MCF 10A (cell line): Measurements from ENCODE around the gene GPC6. TPM values are rescaled to one million over a fixed set of nuclear protein-coding genes. Genes with fewer than 3 reads are reported as not detected.

Source experiments
- BruUV-seq: library from RNA; stranded (reverse); fragments of 400-500 nt; replicated peaks from 2 replicates; lab custom pipeline; 2021; lab: Mats Ljungman, UMichigan
- CTCF ChIA-PET: fragments of 300-600 bp; sonication (Branson Sonifier 250); formaldehyde crosslinking; extraction: SDS; loops from one replicate; lab custom pipeline; 2021; ENCODE audit warnings: antibody characterized with exemption, inconsistent platforms; lab: Yijun Ruan, JAX
- POLR2A ChIA-PET: fragments of 300-600, 350-650 bp; sonication (Branson Sonifier 250); formaldehyde crosslinking; extraction: SDS; loops from one replicate; lab custom pipeline; 2020; ENCODE audit warnings: antibody characterized with exemption, inconsistent platforms; lab: Yijun Ruan, JAX
- DNase-seq: peaks from one replicate; pipeline ENCODE4 v3.0.0-alpha.2; 2018; ENCODE audit not compliant: unreplicated experiment
- H3K27ac Mint-ChIP-seq: one replicate; pipeline ENCODE4 v1.8.0; 2022; ENCODE audit warnings: mild to moderate bottlenecking, low read depth, mixed read lengths; ENCODE audit not compliant: unreplicated experiment
- H3K27me3 Mint-ChIP-seq: one replicate; pipeline ENCODE4 v1.8.0; 2022; ENCODE audit warnings: mixed read lengths; ENCODE audit not compliant: insufficient read depth, unreplicated experiment
- H3K36me3 Mint-ChIP-seq: one replicate; pipeline ENCODE4 v1.8.0; 2022; ENCODE audit warnings: mild to moderate bottlenecking, moderate library complexity, mixed read lengths; ENCODE audit not compliant: insufficient read depth, unreplicated experiment
- H3K4me1 Mint-ChIP-seq: one replicate; pipeline ENCODE4 v1.8.0; 2022; ENCODE audit warnings: mixed read lengths; ENCODE audit not compliant: insufficient read depth, unreplicated experiment
- H3K4me3 Mint-ChIP-seq: one replicate; pipeline ENCODE4 v1.8.0; 2022; ENCODE audit warnings: mild to moderate bottlenecking, moderate library complexity, mixed read lengths; ENCODE audit not compliant: unreplicated experiment
- H3K9me3 Mint-ChIP-seq: one replicate; pipeline ENCODE4 v1.8.0; 2022; ENCODE audit warnings: mixed read lengths; ENCODE audit not compliant: unreplicated experiment
- intact Hi-C: fragments of 100-400 bp; cut with micrococcal nuclease; formaldehyde crosslinking; loops from 2 replicates; pipeline ENCODE4 v1.14.1; 2022
- total RNA-seq: library from RNA; stranded (reverse); gene quantifications from 2 replicates; pipeline ENCODE4 v1.2.3, GENCODE V29; 2022
- TF ChIP-seq, protein P1 (sequence below): fragments of 200-600 bp; IDR thresholded peaks from one replicate; pipeline ENCODE4 v1.8.0; 2022; ENCODE audit warnings: antibody characterized with exemption, mild to moderate bottlenecking; ENCODE audit not compliant: unreplicated experiment

GPC6 gene
- total RNA-seq, 1 experiment from 2014 or later: 8.4 TPM

DNA sequence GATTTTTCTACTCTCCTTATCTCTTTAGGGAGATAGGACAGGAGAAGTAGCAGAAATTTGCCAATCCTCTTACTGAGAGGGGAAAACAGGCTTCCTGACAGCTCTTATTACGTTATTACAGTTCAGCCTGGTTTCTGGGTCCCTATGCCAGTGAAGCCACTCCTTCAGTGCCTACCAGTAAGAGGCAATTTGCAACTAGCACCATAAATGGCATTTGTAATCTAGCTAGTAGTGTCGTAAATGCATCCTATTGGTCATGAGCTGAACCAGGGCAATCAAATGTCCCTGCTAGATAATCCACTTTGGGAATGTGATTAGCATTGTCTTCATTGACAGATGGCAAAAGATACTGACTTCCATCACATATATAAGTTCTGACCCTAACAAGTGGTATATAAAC, 824.1 kb downstream of the GPC6 start:
- Mint-ChIP-seq H3K27ac (no peak overlapping the region), H3K4me3 (no peak overlapping the region), H3K36me3 (no peaks in the 10 kb centered on the region), H3K9me3 (no peaks in the 10 kb centered on the region), H3K4me1 (peaks cover 5% of the 10 kb centered on the region), H3K27me3 (no peaks in the 10 kb centered on the region)
- intact Hi-C loops: no loop called here
- ChIA-PET CTCF (no interaction called here), POLR2A (no interaction called here)
- TF ChIP-seq, protein P1, sequence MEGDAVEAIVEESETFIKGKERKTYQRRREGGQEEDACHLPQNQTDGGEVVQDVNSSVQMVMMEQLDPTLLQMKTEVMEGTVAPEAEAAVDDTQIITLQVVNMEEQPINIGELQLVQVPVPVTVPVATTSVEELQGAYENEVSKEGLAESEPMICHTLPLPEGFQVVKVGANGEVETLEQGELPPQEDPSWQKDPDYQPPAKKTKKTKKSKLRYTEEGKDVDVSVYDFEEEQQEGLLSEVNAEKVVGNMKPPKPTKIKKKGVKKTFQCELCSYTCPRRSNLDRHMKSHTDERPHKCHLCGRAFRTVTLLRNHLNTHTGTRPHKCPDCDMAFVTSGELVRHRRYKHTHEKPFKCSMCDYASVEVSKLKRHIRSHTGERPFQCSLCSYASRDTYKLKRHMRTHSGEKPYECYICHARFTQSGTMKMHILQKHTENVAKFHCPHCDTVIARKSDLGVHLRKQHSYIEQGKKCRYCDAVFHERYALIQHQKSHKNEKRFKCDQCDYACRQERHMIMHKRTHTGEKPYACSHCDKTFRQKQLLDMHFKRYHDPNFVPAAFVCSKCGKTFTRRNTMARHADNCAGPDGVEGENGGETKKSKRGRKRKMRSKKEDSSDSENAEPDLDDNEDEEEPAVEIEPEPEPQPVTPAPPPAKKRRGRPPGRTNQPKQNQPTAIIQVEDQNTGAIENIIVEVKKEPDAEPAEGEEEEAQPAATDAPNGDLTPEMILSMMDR: no peak
- no peak for DNase-seq
- BruUV-seq: no TSS peak

DNA sequence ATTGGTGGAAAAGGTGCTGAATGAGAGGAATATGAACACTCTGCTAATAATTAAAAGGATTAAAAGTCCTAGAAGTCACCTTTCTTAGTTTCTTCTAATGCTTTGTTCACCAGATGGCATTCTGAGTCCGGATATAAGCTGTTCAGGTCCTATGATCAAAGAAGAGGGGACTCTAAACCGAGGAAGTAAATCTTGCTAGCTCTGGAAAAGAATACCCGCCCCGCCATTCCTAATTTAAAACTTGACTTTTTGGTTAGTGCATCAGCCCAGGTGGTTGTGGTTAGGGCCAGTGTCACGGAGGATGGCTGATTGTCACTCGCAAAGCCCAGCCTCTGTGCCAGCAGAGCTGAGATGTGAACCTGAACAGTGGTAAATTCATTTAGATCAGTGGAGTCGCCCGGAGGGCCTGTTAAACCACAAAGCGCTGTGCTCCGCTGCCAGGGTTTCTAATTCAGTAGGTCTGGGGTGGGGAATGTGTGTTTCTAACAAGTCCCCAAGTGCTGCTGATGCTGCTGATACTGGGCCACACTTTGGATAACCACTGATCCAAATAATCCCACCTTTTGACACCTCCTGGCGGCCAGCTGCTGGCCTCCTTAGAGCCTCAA, 827.5 kb downstream of the GPC6 start:
- no TSS peak for BruUV-seq
- CTCF ChIA-PET: interaction anchor here (0.6 kb wide), 1 partner anchor 355 kb away, joined by 3 read pairs; no protein-coding TSS in a partner anchor
- POLR2A ChIA-PET: no interaction called here
- TF ChIP-seq, protein P1: no peak
- DNase-seq: no peak
- intact Hi-C loops: no loop called here
- Mint-ChIP-seq H3K4me3 (no peak overlapping the region), H3K27ac (no peak overlapping the region), H3K36me3 (no peaks in the 10 kb centered on the region), H3K4me1 (no peaks in the 10 kb centered on the region), H3K9me3 (no peaks in the 10 kb centered on the region), H3K27me3 (no peaks in the 10 kb centered on the region)

DNA sequence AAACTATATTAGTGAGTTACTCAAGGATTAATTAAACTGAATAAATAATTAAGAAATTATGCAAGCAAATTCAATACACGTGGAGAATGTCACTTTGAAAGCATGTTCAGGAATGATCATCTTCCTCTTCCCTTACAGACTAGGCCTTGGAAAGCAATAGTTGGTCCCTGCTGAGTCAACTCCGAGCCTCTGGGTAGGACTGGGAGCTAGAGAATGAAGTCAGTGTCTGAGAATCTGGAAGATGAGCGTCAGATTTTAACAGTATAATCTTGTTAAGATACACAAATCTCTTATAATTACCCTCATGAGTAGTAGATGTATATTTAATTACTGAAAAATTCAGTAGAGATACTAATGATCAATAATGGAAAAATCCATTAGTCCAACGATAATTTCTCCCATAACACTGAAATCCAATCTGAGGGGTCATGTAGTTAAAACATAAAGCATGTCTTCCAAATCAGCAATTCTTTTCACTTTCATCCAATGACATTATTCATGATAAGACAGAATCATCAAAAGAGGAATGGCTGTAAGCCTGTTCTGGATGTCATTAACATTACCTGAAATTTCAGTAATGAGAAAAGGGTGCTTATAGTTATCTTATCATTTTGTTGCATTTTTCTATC, 829.9 kb downstream of the GPC6 start:
- Mint-ChIP-seq H3K27me3 (no peaks in the 10 kb centered on the region), H3K4me1 (peaks cover 5% of the 10 kb centered on the region), H3K36me3 (no peaks in the 10 kb centered on the region), H3K4me3 (no peak overlapping the region), H3K27ac (no peak overlapping the region), H3K9me3 (no peaks in the 10 kb centered on the region)
- BruUV-seq: no TSS peak
- DNase-seq: no peak
- ChIA-PET POLR2A (no interaction called here), CTCF (interaction anchor here (0.5 kb wide), 1 partner anchor 312 kb away, joined by 3 read pairs; no protein-coding TSS in a partner anchor)
- intact Hi-C loops: no loop called here
- TF ChIP-seq, protein P1: no peak

DNA sequence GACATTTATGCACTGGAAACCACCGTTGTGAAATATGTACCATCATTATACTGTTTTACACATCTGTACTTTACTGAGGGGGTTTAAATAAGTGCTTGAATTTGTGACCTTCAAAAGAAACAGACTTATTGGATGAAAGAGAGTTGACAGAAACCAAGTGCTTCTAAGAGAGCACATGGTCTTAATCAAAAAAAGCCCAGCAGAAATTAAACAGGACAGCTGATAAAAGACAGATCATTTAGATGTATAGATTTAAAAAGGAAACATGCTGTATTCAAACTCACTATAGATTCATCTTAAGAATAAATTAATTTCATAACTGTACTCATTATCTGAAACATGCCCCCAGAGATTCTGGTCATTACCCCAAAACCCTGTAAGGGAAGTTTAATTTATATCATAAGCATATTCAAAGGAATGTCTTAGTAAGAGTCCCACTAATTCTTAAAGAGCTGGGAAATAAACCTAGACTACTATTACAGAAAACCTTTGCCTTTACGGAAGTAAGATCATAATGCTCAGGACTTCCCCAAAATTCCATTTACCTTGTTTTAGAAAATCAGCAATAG, 831.1 kb downstream of the GPC6 start:
- intact Hi-C loops: no loop called here
- ChIA-PET CTCF (no interaction called here), POLR2A (no interaction called here)
- Mint-ChIP-seq H3K27me3 (no peaks in the 10 kb centered on the region), H3K4me3 (no peak overlapping the region), H3K36me3 (no peaks in the 10 kb centered on the region), H3K4me1 (peaks cover 9% of the 10 kb centered on the region), H3K27ac (no peak overlapping the region), H3K9me3 (no peaks in the 10 kb centered on the region)
- DNase-seq: no peak
- BruUV-seq: no TSS peak
- TF ChIP-seq, protein P1: no peak
